Smooth muscle cell (in vitro differentiated cells): ENCODE measurements around the gene CLMN. TPM values are rescaled to one million over a fixed set of nuclear protein-coding genes. Genes with fewer than 3 reads are reported as not detected.
"Not testable (repeated sequence)": the region's sequence is repeated elsewhere in the genome, so short reads cannot be mapped to it uniquely, and the experiment has no call there.

Experiments used
- DNase-seq: peaks from one replicate; lab custom pipeline; 2025; ENCODE audit not compliant: unreplicated experiment; lab: John Stamatoyannopoulos, UW
- H2AFZ ChIP-seq: fragments of 200-600 bp; sonication (generic); 2 replicates; pipeline ENCODE4 v1.6.0; 2016; ENCODE audit warnings: antibody characterized with exemption, low read depth, mild to moderate bottlenecking
- H3F3A ChIP-seq: fragments of 200-600 bp; sonication (generic); 2 replicates; pipeline ENCODE4 v1.6.0; 2017; ENCODE audit warnings: antibody characterized with exemption, low read depth
- H3K27ac ChIP-seq: fragments of 200-600 bp; sonication (generic); 2 replicates; pipeline ENCODE4 v1.5.1; 2016; ENCODE audit warnings: low read depth, mild to moderate bottlenecking
- H3K27me3 ChIP-seq: fragments of 200-600 bp; sonication (generic); 2 replicates; pipeline ENCODE4 v1.6.1; 2016; ENCODE audit warnings: low read depth, mild to moderate bottlenecking
- H3K36me3 ChIP-seq: fragments of 200-600 bp; sonication (generic); 2 replicates; pipeline ENCODE4 v1.5.1; 2016; ENCODE audit warnings: low read depth
- H3K4me1 ChIP-seq: fragments of 200-600 bp; sonication (generic); 2 replicates; pipeline ENCODE4 v1.5.1; 2016; ENCODE audit warnings: low read depth
- H3K4me2 ChIP-seq: fragments of 200-600 bp; sonication (generic); 2 replicates; pipeline ENCODE4 v1.6.0; 2016; ENCODE audit warnings: mild to moderate bottlenecking
- H3K4me3 ChIP-seq: fragments of 200-600 bp; sonication (generic); 2 replicates; pipeline ENCODE4 v1.5.1; 2016; ENCODE audit warnings: mild to moderate bottlenecking
- H3K79me2 ChIP-seq: fragments of 200-600 bp; sonication (generic); 2 replicates; pipeline ENCODE4 v1.6.0; 2016; ENCODE audit warnings: low read depth, mild to moderate bottlenecking
- H3K9ac ChIP-seq: fragments of 200-600 bp; sonication (generic); 2 replicates; pipeline ENCODE4 v1.6.0; 2016; ENCODE audit warnings: low read depth
- H3K9me3 ChIP-seq: fragments of 200-600 bp; sonication (generic); replicated peaks from 2 replicates; pipeline ENCODE4 v1.5.1; 2016; ENCODE audit warnings: low read depth
- H4K20me1 ChIP-seq: fragments of 200-600 bp; sonication (generic); 2 replicates; pipeline ENCODE4 v1.6.0; 2016; ENCODE audit warnings: low read depth
- CTCF ChIP-seq: fragments of 200-600 bp; sonication (generic); IDR thresholded peaks from 2 replicates; pipeline ENCODE4 v1.5.1; 2017; ENCODE audit warnings: borderline replicate concordance, mild to moderate bottlenecking, antibody characterized with exemption; ENCODE audit not compliant: insufficient read depth, poor library complexity, severe bottlenecking
- WGBS: methylation state at CpG from one replicate; pipeline ENCODE4 v1.1.7; 2016; ENCODE audit warnings: low lambda C conversion rate; 5-methylcytosine and 5-hydroxymethylcytosine counted together
- polyA plus RNA-seq: library from polyadenylated mRNA; unstranded; fragments of >200 nt; fragmentation: Nextera tagmentation; extraction: Ambion mirVana; gene quantifications from 2 replicates; pipeline ENCODE4 v1.2.1, GENCODE V29; 2016
- total RNA-seq: library from RNA; depleted of rRNA; stranded (reverse); fragments of >200 nt; gene quantifications from 2 replicates; pipeline ENCODE4 v1.2.3, GENCODE V29; 2014

Gene CLMN
- total and polyA plus RNA-seq, 2 experiments from 2014 or later, result 1.3 to 3.5 TPM

DNA sequence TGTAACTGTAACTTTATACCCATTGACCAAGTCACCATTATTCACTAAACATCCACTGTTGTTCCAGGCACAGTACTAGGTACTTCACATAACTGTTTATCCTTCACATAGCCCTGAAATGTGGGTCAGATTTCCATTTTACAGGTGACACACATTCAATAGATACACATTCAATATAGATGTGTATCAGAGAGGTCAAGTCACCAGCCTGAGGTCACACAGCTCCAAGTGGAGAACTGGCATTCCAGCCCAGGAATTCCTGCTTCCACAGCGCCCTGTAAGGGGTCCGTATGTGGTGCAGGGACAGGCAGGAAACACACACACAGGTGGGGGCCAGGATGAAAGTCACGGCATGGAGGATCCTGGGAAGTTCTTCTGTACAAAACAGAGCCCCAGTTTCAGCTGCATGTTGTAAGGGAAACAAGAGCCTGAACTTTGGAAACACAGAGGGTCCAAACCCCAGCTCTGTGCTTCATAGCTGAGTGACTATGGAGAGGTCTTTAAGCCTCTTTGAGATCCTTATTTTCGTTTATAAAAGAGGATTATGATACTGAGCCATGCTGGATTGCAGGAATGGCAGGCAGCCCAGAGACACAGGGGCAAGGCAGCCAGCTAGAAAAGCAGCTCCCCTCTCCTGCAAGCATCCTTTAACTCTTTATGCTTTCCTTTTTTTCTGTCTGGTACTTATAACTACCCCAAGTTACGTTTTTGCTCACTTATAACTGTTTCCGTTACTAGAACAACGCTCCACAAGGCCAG lies 112.1 kb downstream of the CLMN start:
- no peak overlapping the region for H3K4me3 ChIP-seq
- H3K79me2 ChIP-seq, result no peaks in the 10 kb centered on the region
- H3K9me3 ChIP-seq, result peaks cover 3% of the 10 kb centered on the region
- H2AFZ ChIP-seq, result no peak overlapping the region
- H3K27ac ChIP-seq, result no peak overlapping the region
- H3K4me1 ChIP-seq, result no peaks in the 10 kb centered on the region
- no peaks in the 10 kb centered on the region for H3K36me3 ChIP-seq
- peaks cover 16% of the 10 kb centered on the region for H3F3A ChIP-seq
- peak overlapping the region; percentile 59 for H3K4me2 ChIP-seq
- no peaks in the 10 kb centered on the region for H3K27me3 ChIP-seq
- no peak overlapping the region for H3K9ac ChIP-seq
- no peak for TF ChIP-seq CTCF
- 74% methylated on average over 7 of the region's 7 CpGs for WGBS
- no peaks in the 10 kb centered on the region for H4K20me1 ChIP-seq
- DNase-seq, result no peak

DNA sequence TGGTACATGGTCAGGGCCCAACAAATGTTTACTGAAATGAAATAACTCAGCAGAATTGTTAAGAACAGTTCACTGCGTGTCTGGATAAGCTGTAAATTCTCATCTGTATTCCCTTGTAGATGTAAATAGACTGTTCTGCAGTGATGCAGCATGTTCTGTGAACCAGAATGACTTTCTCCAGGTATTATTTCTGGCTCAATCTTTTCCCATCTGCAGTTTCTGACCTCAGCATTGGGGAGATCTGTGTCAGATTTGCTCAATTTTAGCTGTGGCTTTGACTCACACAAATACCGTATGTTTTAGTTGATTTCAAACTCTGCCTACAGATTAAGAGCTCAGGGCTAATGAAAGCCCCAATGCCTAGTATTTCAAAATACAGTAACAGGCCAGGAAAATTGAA lies 113.2 kb downstream of the CLMN start:
- H3K4me3 ChIP-seq, result no peak overlapping the region
- no peaks in the 10 kb centered on the region for H4K20me1 ChIP-seq
- H3K9ac ChIP-seq, result no peak overlapping the region
- no peaks in the 10 kb centered on the region for H3K36me3 ChIP-seq
- peak overlapping the region; percentile 23 for H3K27ac ChIP-seq
- TF ChIP-seq CTCF, result no peak
- no peak overlapping the region for H2AFZ ChIP-seq
- DNase-seq, result no peak
- no peaks in the 10 kb centered on the region for H3K27me3 ChIP-seq
- no peaks in the 10 kb centered on the region for H3K79me2 ChIP-seq
- no peaks in the 10 kb centered on the region for H3K4me1 ChIP-seq
- peaks cover 16% of the 10 kb centered on the region for H3F3A ChIP-seq
- 31% methylated on average over 2 of the region's 2 CpGs for WGBS
- H3K9me3 ChIP-seq, result peaks cover 3% of the 10 kb centered on the region
- H3K4me2 ChIP-seq, result no peak overlapping the region

GRCh38 chr14:95204705-95205104 lies 115.0 kb downstream of the CLMN start:
- Histone ChIP-seq H3K4me1 (no peaks in the 10 kb centered on the region), H3K9me3 (peaks cover 3% of the 10 kb centered on the region), H3K27ac (no peak overlapping the region), H3K4me3 (no peak overlapping the region), H3K4me2 (no peak overlapping the region), H3K27me3 (no peaks in the 10 kb centered on the region), H3F3A (peaks cover 16% of the 10 kb centered on the region), H3K79me2 (no peaks in the 10 kb centered on the region), H2AFZ (no peak overlapping the region), H3K36me3 (no peaks in the 10 kb centered on the region), H3K9ac (no peak overlapping the region), H4K20me1 (no peaks in the 10 kb centered on the region)
- no peak for TF ChIP-seq CTCF
- 90% methylated on average over 2 of the region's 2 CpGs for WGBS
- no peak for DNase-seq

- H3K36me3 ChIP-seq, H3K27me3 ChIP-seq, DNase-seq, H3K4me3 ChIP-seq, H3K79me2 ChIP-seq, H3K4me2 ChIP-seq, H3K27ac ChIP-seq, H3F3A ChIP-seq, H3K9ac ChIP-seq, H3K4me1 ChIP-seq, H4K20me1 ChIP-seq, H3K9me3 ChIP-seq, H2AFZ ChIP-seq: not testable (repeated sequence)
- 92% methylated on average over 2 of the region's 2 CpGs for WGBS
Observed at GRCh38 chr14:95201745-95202144, 118.0 kb downstream of the CLMN start.
